SK-N-SH treated with all-trans-retinoic acid at 6 μM for 48 hours (cell line): Measurements from ENCODE around the gene MT1E.

Experiments
- ISL1 ChIP-seq: fragments of 250-450 bp; sonication (Bioruptor Pico); IDR thresholded peaks from 2 replicates; pipeline ENCODE4 v2.1.2; 2022; ENCODE audit warnings: mild to moderate bottlenecking, moderate library complexity
- ZNF8 ChIP-seq: fragments of 450-650 bp; formaldehyde crosslinking; IDR thresholded peaks from 2 replicates; pipeline ENCODE4 v1.5.0; 2020; ENCODE audit warnings: mild to moderate bottlenecking, moderate library complexity

- TF ChIP-seq ISL1, result no peak
- TF ChIP-seq ZNF8 (CRISPR knock-in tag), result no peak
Observed at GRCh38 chr16:56640076-56640475, 14.5 kb downstream of the MT1E start.
